GM12801 (cell line): ENCODE results near the gene C4orf50.

Experiments used
- CTCF ChIP-seq: IDR thresholded peaks from one replicate; pipeline ENCODE4 v1.5.1; 2011; ENCODE audit warnings: control low read depth; ENCODE audit not compliant: insufficient read length; ENCODE audit errors: extremely low read depth

Gene C4orf50

GRCh38 chr4:5891563-5892322, 126.5 kb downstream of the C4orf50 start:
- no peak for TF ChIP-seq CTCF

- no peak for TF ChIP-seq CTCF
Measured at GRCh38 chr4:5890063-5890727, 128.0 kb downstream of the C4orf50 start.

DNA sequence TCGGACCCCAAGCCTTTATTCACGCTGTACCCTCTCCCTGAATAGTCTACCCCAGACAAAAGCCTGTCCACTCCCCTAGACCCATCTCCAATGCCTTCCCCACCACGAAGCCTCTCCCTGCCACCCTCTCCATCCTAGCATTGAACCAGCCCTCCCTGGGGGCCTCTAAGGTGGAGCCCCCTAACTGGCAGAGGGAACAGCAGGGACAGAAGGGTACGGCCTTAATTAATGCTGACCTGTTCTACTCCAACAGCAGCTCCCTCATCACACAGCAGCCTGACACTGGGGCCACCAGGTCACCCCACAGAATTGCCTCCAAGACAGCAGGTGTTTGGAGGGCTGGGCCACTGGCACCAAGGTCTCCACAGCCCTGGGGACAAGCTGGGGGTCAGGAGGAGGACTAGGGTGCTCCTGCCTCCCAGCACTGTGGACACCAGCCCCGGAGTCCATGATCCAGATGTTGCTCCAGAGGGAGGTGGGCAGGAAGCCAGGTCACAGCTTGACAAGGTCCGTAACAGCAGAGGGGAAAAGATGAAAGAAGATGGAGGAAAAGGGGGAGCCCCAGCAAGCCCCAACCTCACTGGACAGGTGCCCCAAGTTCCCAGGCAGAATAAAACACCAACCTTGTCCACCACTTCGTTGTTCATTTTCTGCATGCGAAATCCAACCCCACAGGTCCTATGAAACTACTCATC, 129.1 kb downstream of the C4orf50 start:
- TF ChIP-seq CTCF, result no peak

DNA sequence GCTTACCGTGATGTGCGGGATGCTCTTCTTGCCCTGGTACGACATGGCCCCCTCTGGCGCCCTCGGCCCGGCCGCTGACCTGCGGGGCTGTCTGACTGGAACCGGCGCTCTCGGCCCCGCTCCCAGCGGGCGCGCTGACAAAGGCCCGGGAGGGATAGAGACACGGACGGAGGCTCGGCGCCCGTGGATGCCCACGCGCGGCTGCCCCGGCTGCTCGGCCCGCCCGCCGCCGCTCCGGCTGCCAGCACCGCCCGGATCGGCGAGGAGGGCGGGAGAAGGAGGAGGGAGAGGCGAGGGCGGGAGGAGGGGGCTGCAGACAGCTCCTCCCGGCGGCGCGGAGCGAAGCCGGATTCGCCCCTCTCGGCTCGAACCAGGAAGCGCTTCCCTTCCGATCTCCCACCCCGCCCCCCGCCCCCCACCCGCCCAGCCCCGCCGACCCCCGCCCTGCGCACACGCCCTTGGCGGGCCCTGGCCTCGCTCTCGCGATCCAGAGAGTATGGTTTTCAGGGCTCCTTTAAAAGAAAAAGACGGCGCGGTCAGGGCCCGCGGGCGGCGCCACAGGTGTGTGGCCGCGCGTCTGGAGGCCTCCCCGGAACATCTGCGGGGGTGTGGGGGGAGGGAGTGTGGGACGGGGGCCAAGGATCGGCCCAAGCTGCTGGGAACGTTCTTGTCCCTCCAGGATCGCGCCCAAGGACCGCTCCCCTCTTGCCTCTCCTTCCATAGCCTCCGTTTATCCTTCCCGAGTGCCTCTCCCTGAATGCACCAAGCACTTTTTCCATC, 129.8 kb downstream of the C4orf50 start:
- no peak for TF ChIP-seq CTCF

DNA sequence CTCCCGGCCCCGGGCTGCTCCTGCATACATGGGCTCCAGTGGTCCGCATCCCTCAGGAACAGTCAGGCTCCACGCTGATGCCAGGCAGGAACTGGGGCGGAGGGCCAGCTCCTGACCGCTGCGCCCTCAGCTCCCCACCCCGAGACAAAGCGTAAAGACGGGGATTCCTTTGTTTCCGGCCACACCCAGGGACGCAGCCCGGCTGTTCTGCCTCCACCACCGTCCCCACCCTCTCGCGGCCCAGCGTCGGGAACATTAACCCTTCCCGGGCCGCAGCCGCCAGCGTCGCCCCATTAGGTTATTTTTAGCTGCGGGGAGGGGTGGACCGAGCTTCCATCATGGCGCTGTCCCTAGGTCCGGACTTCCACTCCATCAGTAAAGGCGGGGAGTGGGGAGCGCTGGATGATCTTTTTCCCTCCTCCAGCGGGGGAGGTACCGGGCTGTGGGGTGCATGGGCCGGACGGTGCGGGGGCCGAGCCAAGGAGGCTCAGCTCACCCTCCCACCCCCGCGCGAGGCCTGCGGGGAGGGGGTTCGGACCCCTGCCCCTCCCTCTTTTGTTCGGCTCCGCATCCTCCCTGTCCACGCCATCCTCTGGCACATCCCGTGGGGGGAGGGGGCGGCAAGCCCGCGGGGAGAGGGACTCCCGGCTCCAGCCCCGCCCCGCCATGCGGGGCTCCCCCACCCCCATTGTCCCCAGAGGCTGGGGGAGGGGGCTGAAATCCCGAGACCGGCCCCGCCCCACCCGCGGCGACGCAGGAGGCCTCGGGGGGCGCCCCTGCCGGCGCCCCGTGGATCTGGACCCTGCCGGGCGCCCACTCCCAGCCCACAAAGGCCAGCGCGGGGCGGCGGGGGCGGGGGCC, 130.6 kb downstream of the C4orf50 start:
- no peak for TF ChIP-seq CTCF

DNA sequence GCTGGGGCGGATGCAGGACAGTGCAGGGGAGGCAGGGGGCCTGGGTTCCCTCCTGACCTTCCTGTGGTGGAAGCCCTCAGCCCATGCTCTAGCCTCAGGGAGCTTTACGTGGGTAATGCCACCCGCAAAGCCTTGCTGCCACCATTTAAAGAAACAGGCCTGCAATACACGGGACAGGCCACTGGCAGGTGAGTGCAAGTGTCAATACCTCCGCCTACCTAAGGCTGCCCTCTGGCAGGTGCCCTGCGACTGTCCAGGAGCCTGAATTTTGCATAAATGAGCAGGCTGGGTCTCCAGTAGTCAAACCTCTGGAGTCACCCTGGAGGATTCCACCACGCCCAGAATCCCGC, 131.2 kb downstream of the C4orf50 start:
- TF ChIP-seq CTCF, result no peak
